Liver (tissue), 9 donors: ENCODE measurements around the gene CCDC102A. TPM values are rescaled to one million over a fixed set of nuclear protein-coding genes. Genes with fewer than 3 reads are reported as not detected.

Source experiments
- DNase-seq: peaks from one replicate; pipeline ENCODE4 v3.0.0-alpha.2; 2017; ENCODE audit warnings: low spot score
- H3K27ac ChIP-seq, 2 donors: one replicate each; pipeline ENCODE4 v1.7.0; 2013; ENCODE audit warnings: inconsistent platforms in 2 of 2, low read length in 2 of 2, control low read depth in 1 of 2, low read depth in 1 of 2, mild to moderate bottlenecking in 1 of 2
- H3K27me3 ChIP-seq, 4 donors: one replicate each; pipeline versions ENCODE4 v1.6.1 to v1.7.0; 2013; ENCODE audit warnings: low read length in 3 of 4, inconsistent platforms in 1 of 4, mild to moderate bottlenecking in 1 of 4, moderate library complexity in 1 of 4; ENCODE audit not compliant: control insufficient read depth in 4 of 4, insufficient read depth in 4 of 4
- H3K36me3 ChIP-seq, 4 donors: one replicate each; pipeline versions ENCODE4 v1.6.1 to v1.7.0; 2013; ENCODE audit warnings: low read length in 3 of 4, mild to moderate bottlenecking in 3 of 4, low read depth in 1 of 4, moderate library complexity in 1 of 4; ENCODE audit not compliant: control insufficient read depth in 4 of 4, insufficient read depth in 3 of 4
- H3K4me1 ChIP-seq, 4 donors: one replicate each; pipeline versions ENCODE4 v1.6.1 to v1.7.0; 2013; ENCODE audit warnings: low read length in 3 of 4, mild to moderate bottlenecking in 3 of 4, moderate library complexity in 1 of 4; ENCODE audit not compliant: control insufficient read depth in 4 of 4, insufficient read depth in 4 of 4
- H3K4me3 ChIP-seq, 3 donors: one replicate each; pipeline versions ENCODE4 v1.6.1 to v1.7.0; 2013; ENCODE audit warnings: low read length in 3 of 3, control low read depth in 1 of 3, low read depth in 1 of 3, mild to moderate bottlenecking in 1 of 3
- H3K9ac ChIP-seq, 2 donors: one replicate each; pipeline ENCODE4 v1.7.0; 2013; ENCODE audit warnings: low read length in 2 of 2, mild to moderate bottlenecking in 2 of 2, moderate library complexity in 2 of 2, control low read depth in 1 of 2, low read depth in 1 of 2
- H3K9me3 ChIP-seq, 4 donors: one replicate each; pipeline versions ENCODE4 v1.6.1 to v1.7.0; 2013; ENCODE audit warnings: low read length in 3 of 4; ENCODE audit not compliant: control insufficient read depth in 4 of 4
- ATF3 ChIP-seq: IDR thresholded peaks from 2 replicates; pipeline ENCODE4 v1.6.1; 2016; ENCODE audit warnings: antibody characterized with exemption
- EGR1 ChIP-seq, 2 donors: IDR thresholded peaks; 2 replicates each; pipeline ENCODE4 v1.6.1; 2016 to 2018; ENCODE audit warnings: antibody characterized with exemption in 2 of 2, low read depth in 2 of 2
- FOXA2 ChIP-seq: IDR thresholded peaks from 2 replicates; pipeline ENCODE4 v1.6.1; 2016; ENCODE audit warnings: antibody characterized with exemption
- GABPA ChIP-seq, 2 donors: IDR thresholded peaks in 1 of 2; conservative IDR thresholded peaks in 1 of 2; 2 replicates each; pipeline ENCODE4 v1.6.1; 2016; ENCODE audit warnings: antibody characterized with exemption in 2 of 2, mild to moderate bottlenecking in 1 of 2, moderate library complexity in 1 of 2
- HNF4A ChIP-seq, 2 donors: conservative IDR thresholded peaks; 2 replicates each; pipeline ENCODE4 v1.6.1; 2016; ENCODE audit warnings: antibody characterized with exemption in 2 of 2, mild to moderate bottlenecking in 2 of 2
- MAX ChIP-seq: IDR thresholded peaks from 2 replicates; pipeline ENCODE4 v1.6.1; 2016; ENCODE audit warnings: antibody characterized with exemption
- NR2F2 ChIP-seq: IDR thresholded peaks from 2 replicates; pipeline ENCODE4 v1.6.1; 2016; ENCODE audit warnings: antibody characterized with exemption
- RAD21 ChIP-seq, 2 donors: IDR thresholded peaks; 2 replicates each; pipeline ENCODE4 v1.6.1; 2016; ENCODE audit warnings: antibody characterized with exemption in 2 of 2, mild to moderate bottlenecking in 2 of 2
- SP1 ChIP-seq: IDR thresholded peaks from 2 replicates; pipeline ENCODE4 v1.6.1; 2018; ENCODE audit warnings: antibody characterized with exemption, mild to moderate bottlenecking
- TAF1 ChIP-seq: conservative IDR thresholded peaks from 2 replicates; pipeline ENCODE4 v1.6.1; 2016; ENCODE audit warnings: antibody characterized with exemption, mild to moderate bottlenecking
- WGBS: extraction: QIAGEN DNeasy Blood & Tissue Kit; methylation state at CpG from one replicate; pipeline ENCODE4 v1.1.7; 2013; 5-methylcytosine and 5-hydroxymethylcytosine counted together
- polyA plus RNA-seq, 2 donors: library from polyadenylated mRNA; stranded (reverse) in 1 of 2; unstranded in 1 of 2; fragments of 200-250 nt in 1 of 2; fragments of >200 nt in 1 of 2; fragmentation: Nextera tagmentation in 1 of 2; extraction: Ambion mirVana in 1 of 2; gene quantifications; one replicate each; pipeline versions ENCODE4 v1.2.1 to v1.2.3, GENCODE V29; 2013 to 2015
- total RNA-seq, 2 donors: library from RNA; depleted of rRNA; stranded (reverse); fragments of >200 nt; gene quantifications; one replicate each; pipeline ENCODE4 v1.2.3, GENCODE V29; 2014
- TF ChIP-seq, protein P1 (sequence below): IDR thresholded peaks from 2 replicates; pipeline ENCODE4 v1.6.1; 2016; ENCODE audit warnings: antibody characterized with exemption
- TF ChIP-seq, protein P2 (sequence below): fragments of 150-350 bp; IDR thresholded peaks from 2 replicates; pipeline ENCODE4 v1.5.1; 2017; ENCODE audit warnings: improper control_type of control experiment, low read depth, low read length; ENCODE audit not compliant: missing input control
- TF ChIP-seq, protein P3 (sequence below): IDR thresholded peaks from 2 replicates; pipeline ENCODE4 v1.6.1; 2016; ENCODE audit warnings: antibody characterized with exemption, mild to moderate bottlenecking
- donor health status: healthy.
- donor health status: healthy.
- donor health status: healthy.
- donor health status: healthy.
- donor health status: healthy.

CCDC102A gene
- total and polyA plus RNA-seq, 4 donors: 0.36 to 2.6 (median 1.7) TPM

GRCh38 chr16:57489229-57489628 is 47.1 kb downstream of the CCDC102A start:
- H3K4me1 ChIP-seq: peaks cover 3 to 19% (median 13%) of the 10 kb centered on the region in 4 donors
- H3K36me3 ChIP-seq: no peaks in the 10 kb centered on the region
- no peak for DNase-seq
- no peaks in the 10 kb centered on the region for H3K9me3 ChIP-seq
- H3K4me3 ChIP-seq: no peak overlapping the region
- H3K27me3 ChIP-seq: no peaks in the 10 kb centered on the region
- TF ChIP-seq FOXA2 (no peak), RAD21 (IDR thresholded peaks at IDR 0.05) (no peak), EGR1 (IDR thresholded peaks at IDR 0.05; ENCODE audit: low read depth in 2 of 2) (no peak), NR2F2 (no peak), HNF4A (conservative IDR thresholded peaks at IDR 0.05) (no peak), GABPA (IDR thresholded peaks at IDR 0.05 in 1 of 2, conservative IDR thresholded peaks at IDR 0.05 in 1 of 2) (no peak), MAX (no peak), TAF1 (no peak), ATF3 (no peak), SP1 (no peak)
- TF ChIP-seq, protein P1, sequence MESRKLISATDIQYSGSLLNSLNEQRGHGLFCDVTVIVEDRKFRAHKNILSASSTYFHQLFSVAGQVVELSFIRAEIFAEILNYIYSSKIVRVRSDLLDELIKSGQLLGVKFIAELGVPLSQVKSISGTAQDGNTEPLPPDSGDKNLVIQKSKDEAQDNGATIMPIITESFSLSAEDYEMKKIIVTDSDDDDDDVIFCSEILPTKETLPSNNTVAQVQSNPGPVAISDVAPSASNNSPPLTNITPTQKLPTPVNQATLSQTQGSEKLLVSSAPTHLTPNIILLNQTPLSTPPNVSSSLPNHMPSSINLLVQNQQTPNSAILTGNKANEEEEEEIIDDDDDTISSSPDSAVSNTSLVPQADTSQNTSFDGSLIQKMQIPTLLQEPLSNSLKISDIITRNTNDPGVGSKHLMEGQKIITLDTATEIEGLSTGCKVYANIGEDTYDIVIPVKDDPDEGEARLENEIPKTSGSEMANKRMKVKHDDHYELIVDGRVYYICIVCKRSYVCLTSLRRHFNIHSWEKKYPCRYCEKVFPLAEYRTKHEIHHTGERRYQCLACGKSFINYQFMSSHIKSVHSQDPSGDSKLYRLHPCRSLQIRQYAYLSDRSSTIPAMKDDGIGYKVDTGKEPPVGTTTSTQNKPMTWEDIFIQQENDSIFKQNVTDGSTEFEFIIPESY: no peak
- TF ChIP-seq, protein P2, sequence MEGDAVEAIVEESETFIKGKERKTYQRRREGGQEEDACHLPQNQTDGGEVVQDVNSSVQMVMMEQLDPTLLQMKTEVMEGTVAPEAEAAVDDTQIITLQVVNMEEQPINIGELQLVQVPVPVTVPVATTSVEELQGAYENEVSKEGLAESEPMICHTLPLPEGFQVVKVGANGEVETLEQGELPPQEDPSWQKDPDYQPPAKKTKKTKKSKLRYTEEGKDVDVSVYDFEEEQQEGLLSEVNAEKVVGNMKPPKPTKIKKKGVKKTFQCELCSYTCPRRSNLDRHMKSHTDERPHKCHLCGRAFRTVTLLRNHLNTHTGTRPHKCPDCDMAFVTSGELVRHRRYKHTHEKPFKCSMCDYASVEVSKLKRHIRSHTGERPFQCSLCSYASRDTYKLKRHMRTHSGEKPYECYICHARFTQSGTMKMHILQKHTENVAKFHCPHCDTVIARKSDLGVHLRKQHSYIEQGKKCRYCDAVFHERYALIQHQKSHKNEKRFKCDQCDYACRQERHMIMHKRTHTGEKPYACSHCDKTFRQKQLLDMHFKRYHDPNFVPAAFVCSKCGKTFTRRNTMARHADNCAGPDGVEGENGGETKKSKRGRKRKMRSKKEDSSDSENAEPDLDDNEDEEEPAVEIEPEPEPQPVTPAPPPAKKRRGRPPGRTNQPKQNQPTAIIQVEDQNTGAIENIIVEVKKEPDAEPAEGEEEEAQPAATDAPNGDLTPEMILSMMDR: no peak
- TF ChIP-seq, protein P3, sequence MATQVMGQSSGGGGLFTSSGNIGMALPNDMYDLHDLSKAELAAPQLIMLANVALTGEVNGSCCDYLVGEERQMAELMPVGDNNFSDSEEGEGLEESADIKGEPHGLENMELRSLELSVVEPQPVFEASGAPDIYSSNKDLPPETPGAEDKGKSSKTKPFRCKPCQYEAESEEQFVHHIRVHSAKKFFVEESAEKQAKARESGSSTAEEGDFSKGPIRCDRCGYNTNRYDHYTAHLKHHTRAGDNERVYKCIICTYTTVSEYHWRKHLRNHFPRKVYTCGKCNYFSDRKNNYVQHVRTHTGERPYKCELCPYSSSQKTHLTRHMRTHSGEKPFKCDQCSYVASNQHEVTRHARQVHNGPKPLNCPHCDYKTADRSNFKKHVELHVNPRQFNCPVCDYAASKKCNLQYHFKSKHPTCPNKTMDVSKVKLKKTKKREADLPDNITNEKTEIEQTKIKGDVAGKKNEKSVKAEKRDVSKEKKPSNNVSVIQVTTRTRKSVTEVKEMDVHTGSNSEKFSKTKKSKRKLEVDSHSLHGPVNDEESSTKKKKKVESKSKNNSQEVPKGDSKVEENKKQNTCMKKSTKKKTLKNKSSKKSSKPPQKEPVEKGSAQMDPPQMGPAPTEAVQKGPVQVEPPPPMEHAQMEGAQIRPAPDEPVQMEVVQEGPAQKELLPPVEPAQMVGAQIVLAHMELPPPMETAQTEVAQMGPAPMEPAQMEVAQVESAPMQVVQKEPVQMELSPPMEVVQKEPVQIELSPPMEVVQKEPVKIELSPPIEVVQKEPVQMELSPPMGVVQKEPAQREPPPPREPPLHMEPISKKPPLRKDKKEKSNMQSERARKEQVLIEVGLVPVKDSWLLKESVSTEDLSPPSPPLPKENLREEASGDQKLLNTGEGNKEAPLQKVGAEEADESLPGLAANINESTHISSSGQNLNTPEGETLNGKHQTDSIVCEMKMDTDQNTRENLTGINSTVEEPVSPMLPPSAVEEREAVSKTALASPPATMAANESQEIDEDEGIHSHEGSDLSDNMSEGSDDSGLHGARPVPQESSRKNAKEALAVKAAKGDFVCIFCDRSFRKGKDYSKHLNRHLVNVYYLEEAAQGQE: no peak
- no peak overlapping the region for H3K9ac ChIP-seq
- H3K27ac ChIP-seq: no peak overlapping the region
- 96% methylated on average over 5 of the region's 5 CpGs for WGBS
